ENCODE data around the gene FAM151B.
"Not testable (repeated sequence)": the region's sequence is repeated elsewhere in the genome, so short reads cannot be mapped to it uniquely, and the experiment has no call there.

FAM151B gene

GRCh38 chr5:80555099-80555498, 67.2 kb downstream of the FAM151B start:
- no peak overlapping the region for H3K4me3 Mint-ChIP-seq
- H3K27me3 Mint-ChIP-seq: peaks cover 48% of the 10 kb centered on the region
- no peak for DNase-seq
- no peak overlapping the region for H3K27ac Mint-ChIP-seq
- no peaks in the 10 kb centered on the region for H3K4me1 Mint-ChIP-seq (ENCODE audit: low read depth)
- H3K36me3 Mint-ChIP-seq (ENCODE audit: low read depth): no peaks in the 10 kb centered on the region
- H3K9me3 Mint-ChIP-seq: no peaks in the 10 kb centered on the region

GRCh38 chr5:80559244-80559643, 71.3 kb downstream of the FAM151B start:
- Mint-ChIP-seq H3K4me1 (ENCODE audit: low read depth) (no peaks in the 10 kb centered on the region), H3K36me3 (ENCODE audit: low read depth) (no peaks in the 10 kb centered on the region), H3K27ac (no peak overlapping the region), H3K9me3 (no peaks in the 10 kb centered on the region), H3K27me3 (peaks cover 39% of the 10 kb centered on the region), H3K4me3 (no peak overlapping the region)
- no peak for DNase-seq

GRCh38 chr5:80565330-80565729, 77.4 kb downstream of the FAM151B start:
- Mint-ChIP-seq H3K36me3 (ENCODE audit: low read depth) (no peaks in the 10 kb centered on the region), H3K27me3 (peaks cover 43% of the 10 kb centered on the region), H3K4me1 (ENCODE audit: low read depth) (peaks cover 2% of the 10 kb centered on the region), H3K27ac (no peak overlapping the region), H3K4me3 (no peak overlapping the region), H3K9me3 (no peaks in the 10 kb centered on the region)
- no peak for DNase-seq

GRCh38 chr5:80566711-80567259, 78.9 kb downstream of the FAM151B start:
- peaks cover 5% of the 10 kb centered on the region for H3K4me1 Mint-ChIP-seq (ENCODE audit: low read depth)
- H3K27me3 Mint-ChIP-seq: peaks cover 56% of the 10 kb centered on the region
- H3K9me3 Mint-ChIP-seq: no peaks in the 10 kb centered on the region
- no peak overlapping the region for H3K4me3 Mint-ChIP-seq
- no peaks in the 10 kb centered on the region for H3K36me3 Mint-ChIP-seq (ENCODE audit: low read depth)
- no peak overlapping the region for H3K27ac Mint-ChIP-seq
- DNase-seq: no peak

GRCh38 chr5:80568251-80568650, 80.4 kb downstream of the FAM151B start:
- no peak for DNase-seq
- Mint-ChIP-seq H3K9me3 (no peaks in the 10 kb centered on the region), H3K36me3 (ENCODE audit: low read depth) (no peaks in the 10 kb centered on the region), H3K27me3 (peaks cover 61% of the 10 kb centered on the region), H3K4me1 (ENCODE audit: low read depth) (peaks cover 5% of the 10 kb centered on the region), H3K4me3 (no peak overlapping the region), H3K27ac (no peak overlapping the region)

GRCh38 chr5:80569086-80569960, 81.4 kb downstream of the FAM151B start:
- Mint-ChIP-seq H3K4me3 (peak overlapping the region; percentile 42), H3K4me1 (ENCODE audit: low read depth) (peaks cover 5% of the 10 kb centered on the region), H3K36me3 (ENCODE audit: low read depth) (no peaks in the 10 kb centered on the region), H3K9me3 (no peaks in the 10 kb centered on the region), H3K27me3 (peaks cover 67% of the 10 kb centered on the region), H3K27ac (no peak overlapping the region)
- DNase-seq: peak; percentile 36

- Mint-ChIP-seq H3K4me3 (peak within 1 kb of the TSS; percentile 60), H3K27ac (no peak within 1 kb of the TSS), H3K27me3 (peaks cover 65% of the 10 kb centered on the region), H3K4me1 (ENCODE audit: low read depth) (peaks cover 5% of the 10 kb centered on the region), H3K9me3 (no peaks in the 10 kb centered on the region), H3K36me3 (ENCODE audit: low read depth) (no peaks in the 10 kb centered on the region)
- DNase-seq: peak; percentile 49
Observed at GRCh38 chr5:80569961-80570786, 82.3 kb downstream of the FAM151B start, which contains the start of gene ANKRD34B. Gene ANKRD34B (minus strand): TSS chr5:80570280. CDS start chr5:80560019, 10,261 bp downstream.

- Mint-ChIP-seq H3K4me1 (ENCODE audit: low read depth) (peaks cover 5% of the 10 kb centered on the region), H3K27ac (no peak overlapping the region), H3K36me3 (ENCODE audit: low read depth) (no peaks in the 10 kb centered on the region), H3K4me3 (no peak overlapping the region), H3K9me3 (no peaks in the 10 kb centered on the region), H3K27me3 (peaks cover 63% of the 10 kb centered on the region)
- DNase-seq: no peak
Observed at GRCh38 chr5:80573062-80573461, 85.2 kb downstream of the FAM151B start.

- Mint-ChIP-seq H3K9me3 (no peaks in the 10 kb centered on the region), H3K4me3 (no peak overlapping the region)
Observed at GRCh38 chr5:80576383-80576782, 88.5 kb downstream of the FAM151B start.

GRCh38 chr5:80577707-80578106, 89.8 kb downstream of the FAM151B start:
- Mint-ChIP-seq H3K4me3 (no peak overlapping the region), H3K9me3 (no peaks in the 10 kb centered on the region), H3K36me3 (ENCODE audit: low read depth) (no peaks in the 10 kb centered on the region), H3K27ac (no peak overlapping the region), H3K27me3 (peaks cover 31% of the 10 kb centered on the region), H3K4me1 (ENCODE audit: low read depth) (no peaks in the 10 kb centered on the region)
- no peak for DNase-seq

More at GRCh38 chr5:80576383-80576782, 88.5 kb downstream of the FAM151B start:
- Mint-ChIP-seq H3K4me1 (ENCODE audit: low read depth) (no peaks in the 10 kb centered on the region), H3K27ac (no peak overlapping the region), H3K36me3 (ENCODE audit: low read depth) (no peaks in the 10 kb centered on the region), H3K27me3 (peaks cover 44% of the 10 kb centered on the region)
- DNase-seq: no peak

- no peaks in the 10 kb centered on the region for H3K9me3 Mint-ChIP-seq
- H3K36me3 Mint-ChIP-seq (ENCODE audit: low read depth): no peaks in the 10 kb centered on the region
- H3K27ac Mint-ChIP-seq: no peak overlapping the region
- H3K4me1 Mint-ChIP-seq (ENCODE audit: low read depth): no peaks in the 10 kb centered on the region
- peaks cover 23% of the 10 kb centered on the region for H3K27me3 Mint-ChIP-seq
- DNase-seq: no peak
- no peak overlapping the region for H3K4me3 Mint-ChIP-seq
Observed at GRCh38 chr5:80579050-80579449, 91.2 kb downstream of the FAM151B start.

GRCh38 chr5:80580291-80580690, 92.4 kb downstream of the FAM151B start:
- H3K36me3 Mint-ChIP-seq (ENCODE audit: low read depth); H3K27ac Mint-ChIP-seq: not testable (repeated sequence)
- peaks cover 33% of the 10 kb centered on the region for H3K27me3 Mint-ChIP-seq

GRCh38 chr5:80584770-80585169, 96.9 kb downstream of the FAM151B start:
- no peak for DNase-seq
- Mint-ChIP-seq H3K27me3 (peaks cover 18% of the 10 kb centered on the region), H3K4me1 (ENCODE audit: low read depth) (no peaks in the 10 kb centered on the region), H3K4me3 (no peak overlapping the region), H3K9me3 (no peaks in the 10 kb centered on the region), H3K27ac (no peak overlapping the region), H3K36me3 (ENCODE audit: low read depth) (no peaks in the 10 kb centered on the region)

More at GRCh38 chr5:80580291-80580690, 92.4 kb downstream of the FAM151B start:
- H3K4me1 Mint-ChIP-seq (ENCODE audit: low read depth); H3K4me3 Mint-ChIP-seq; DNase-seq; H3K9me3 Mint-ChIP-seq: not testable (repeated sequence)

GRCh38 chr5:80588858-80589540, 101.1 kb downstream of the FAM151B start:
- H3K36me3 Mint-ChIP-seq (ENCODE audit: low read depth): no peaks in the 10 kb centered on the region
- no peak overlapping the region for H3K27ac Mint-ChIP-seq
- H3K4me1 Mint-ChIP-seq (ENCODE audit: low read depth): no peaks in the 10 kb centered on the region
- H3K9me3 Mint-ChIP-seq: no peaks in the 10 kb centered on the region
- DNase-seq: no peak
- H3K27me3 Mint-ChIP-seq: peaks cover 15% of the 10 kb centered on the region
- no peak overlapping the region for H3K4me3 Mint-ChIP-seq
